Stimulated activated effector memory CD8-positive, alpha-beta T cell treated with anti-CD3 and anti-CD28 coated beads, Interleukin-12 subunit alpha, Interleukin-12 subunit beta, amount 100 ng/mL, for 72 hours (primary cell): Measurements from ENCODE around the gene OR51V1.
"Not testable (repeated sequence)": the region's sequence is repeated elsewhere in the genome, so short reads cannot be mapped to it uniquely, and the experiment has no call there.

Experiments used
- ATAC-seq: fragments of 150-1000 bp; cut with Tn5 transposase; 2 replicates; pipeline ENCODE4 v1.10.0; 2021
- DNase-seq, 2 donors: peaks; one replicate each; pipeline ENCODE4 v3.0.0; 2021 to 2022; ENCODE audit warnings: low spot score in 2 of 2
- H3K27ac Mint-ChIP-seq: one replicate; pipeline ENCODE4 v1.8.0; 2022; ENCODE audit warnings: mild to moderate bottlenecking, mixed read lengths
- H3K36me3 Mint-ChIP-seq: one replicate; pipeline ENCODE4 v1.8.0; 2022; ENCODE audit warnings: mild to moderate bottlenecking, mixed read lengths
- H3K4me1 Mint-ChIP-seq: one replicate; pipeline ENCODE4 v1.8.0; 2022; ENCODE audit warnings: mixed read lengths
- H3K4me3 Mint-ChIP-seq: one replicate; pipeline ENCODE4 v1.8.0; 2022; ENCODE audit warnings: mild to moderate bottlenecking, mixed read lengths
- H3K9me3 Mint-ChIP-seq: one replicate; pipeline ENCODE4 v1.8.0; 2022; ENCODE audit warnings: mixed read lengths

Gene OR51V1

GRCh38 chr11:5160217-5160616 is 40.3 kb downstream of the OR51V1 start:
- not testable (repeated sequence) for ATAC-seq, H3K4me1 Mint-ChIP-seq

GRCh38 chr11:5159806-5160205 is 40.7 kb downstream of the OR51V1 start:
- H3K9me3 Mint-ChIP-seq: peaks cover 4% of the 10 kb centered on the region
- no peak overlapping the region for H3K4me3 Mint-ChIP-seq
- no peaks in the 10 kb centered on the region for H3K36me3 Mint-ChIP-seq
- no peak overlapping the region for H3K27ac Mint-ChIP-seq
- no peak for ATAC-seq
- no peaks in the 10 kb centered on the region for H3K4me1 Mint-ChIP-seq
- no peak for DNase-seq

More at GRCh38 chr11:5160217-5160616, 40.3 kb downstream of the OR51V1 start:
- H3K9me3 Mint-ChIP-seq, H3K4me3 Mint-ChIP-seq, DNase-seq, H3K36me3 Mint-ChIP-seq, H3K27ac Mint-ChIP-seq: not testable (repeated sequence)

- no peak for DNase-seq
- Mint-ChIP-seq H3K9me3 (no peaks in the 10 kb centered on the region), H3K27ac (no peak within 1 kb of the TSS), H3K4me1 (no peaks in the 10 kb centered on the region), H3K36me3 (no peaks in the 10 kb centered on the region), H3K4me3 (no peak within 1 kb of the TSS)
- no peak for ATAC-seq
Measured at GRCh38 chr11:5154657-5155056, 45.8 kb downstream of the OR51V1 start, which contains the start of gene OR52A1. OR52A1 (minus strand) TSS chr11:5154757; CDS start chr11:5152369, 2,388 bp downstream.

GRCh38 chr11:5153574-5154431 is 46.7 kb downstream of the OR51V1 start:
- no peaks in the 10 kb centered on the region for H3K9me3 Mint-ChIP-seq
- H3K36me3 Mint-ChIP-seq: no peaks in the 10 kb centered on the region
- H3K27ac Mint-ChIP-seq: no peak overlapping the region
- DNase-seq (no peak), ATAC-seq (no peak)
- no peak overlapping the region for H3K4me3 Mint-ChIP-seq
- no peaks in the 10 kb centered on the region for H3K4me1 Mint-ChIP-seq

GRCh38 chr11:5151713-5152153 is 48.7 kb downstream of the OR51V1 start:
- DNase-seq (no peak), ATAC-seq (no peak)
- Mint-ChIP-seq H3K36me3 (no peaks in the 10 kb centered on the region), H3K4me3 (no peak overlapping the region), H3K27ac (no peak overlapping the region), H3K4me1 (no peaks in the 10 kb centered on the region), H3K9me3 (no peaks in the 10 kb centered on the region)
